Measurements from ENCODE around the gene ZNF785. TPM values are rescaled to one million over a fixed set of nuclear protein-coding genes. Genes with fewer than 3 reads are reported as not detected.

Gene ZNF785
- total and polyA plus RNA-seq, 4 experiments from 2014 or later: 1.7 to 34.2 (median 18.4) TPM

DNA sequence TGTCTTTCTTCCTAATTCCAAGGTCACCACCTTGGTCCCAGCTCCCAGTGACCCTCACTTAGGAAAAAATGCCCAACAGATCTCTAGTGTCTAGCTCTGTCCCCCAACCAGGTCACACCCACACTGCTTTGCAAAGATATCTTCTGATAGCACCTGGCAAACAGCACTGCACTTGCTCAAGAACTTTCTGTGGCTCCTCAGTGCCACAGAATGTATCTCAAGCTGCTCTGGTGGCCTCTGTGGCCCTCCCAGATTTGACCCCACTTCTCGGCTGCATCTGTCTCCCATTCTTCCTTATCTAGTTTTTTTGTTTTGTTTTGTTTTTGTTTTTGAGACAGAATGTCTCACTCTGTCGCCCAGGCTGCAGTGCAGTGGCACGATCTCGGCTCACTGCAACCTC is 19.0 kb downstream of the ZNF785 start:
- H3K4me1 ChIP-seq (ENCODE audit: insufficient read depth, low read length): peaks cover 54% of the 10 kb centered on the region
- no peaks in the 10 kb centered on the region for H3K9me3 Mint-ChIP-seq
- POLR2A ChIA-PET (ENCODE audit: partially characterized antibody): interaction anchor here (1.0 to 4.5 kb wide), 6 partner anchors 9 to 92 kb away, joined by 3 to 78 read pairs (median 5); partner anchors contain the start of genes FBRS, ZNF747, ZNF764 and ZNF785
- peak overlapping the region; percentile 77 for H3K27ac ChIP-seq (ENCODE audit: low read depth, low read length)
- no peak overlapping the region for H3K4me3 ChIP-seq (ENCODE audit: low read length in 2 of 2)
- no peaks in the 10 kb centered on the region for H3K27me3 ChIP-seq (ENCODE audit: insufficient read depth, low read length)
- intact Hi-C loops (cut with micrococcal nuclease): no loop called here
- peaks cover 4% of the 10 kb centered on the region for H3K36me3 ChIP-seq (ENCODE audit: insufficient read depth, low read length)
- no peak for DNase-seq
- H3K36me3 Mint-ChIP-seq: peaks cover 0 to 2% of the 10 kb centered on the region in 2 donors
- peaks cover 16 to 52% (median 33%) of the 10 kb centered on the region in 4 donors for H3K4me1 Mint-ChIP-seq
- H3K9me3 ChIP-seq (ENCODE audit: control insufficient read depth in 1 of 2, low read length in 2 of 2): no peaks in the 10 kb centered on the region
- H3K27me3 Mint-ChIP-seq: no peaks in the 10 kb centered on the region
- H3K4me3 Mint-ChIP-seq: peak overlapping the region in 1 of 8 donors; percentile 39
- CTCF ChIA-PET (ENCODE audit: partially characterized antibody): interaction anchor here (1.0 to 2.4 kb wide), 5 partner anchors 8 to 137 kb away, joined by 3 to 13 read pairs (median 4); partner anchors contain the start of genes DCTPP1 and ZNF747
- H3K27ac Mint-ChIP-seq: peak overlapping the region; percentile 36 to 99 (median 96)

GRCh38 chr16:30565984-30566383 is 19.5 kb downstream of the ZNF785 start:
- CTCF ChIA-PET (ENCODE audit: partially characterized antibody): interaction anchor here (1.0 to 2.2 kb wide), 3 partner anchors 7 to 136 kb away, joined by 3 to 9 read pairs (median 4); partner anchors contain the start of gene DCTPP1
- no peaks in the 10 kb centered on the region for H3K9me3 Mint-ChIP-seq
- intact Hi-C loops (cut with micrococcal nuclease): no loop called here
- no peak overlapping the region for H3K4me3 ChIP-seq (ENCODE audit: low read length in 2 of 2)
- H3K27ac Mint-ChIP-seq: peak overlapping the region in 4 of 7 donors; percentile 80 to 98 (median 93)
- H3K36me3 ChIP-seq (ENCODE audit: insufficient read depth, low read length): peaks cover 4% of the 10 kb centered on the region
- H3K36me3 Mint-ChIP-seq: peaks cover 0 to 2% of the 10 kb centered on the region in 2 donors
- no peaks in the 10 kb centered on the region for H3K27me3 ChIP-seq (ENCODE audit: insufficient read depth, low read length)
- H3K4me3 Mint-ChIP-seq: no peak overlapping the region
- POLR2A ChIA-PET (ENCODE audit: partially characterized antibody): interaction anchor here (0.9 to 4.5 kb wide), 6 partner anchors 8 to 93 kb away, joined by 3 to 78 read pairs (median 5); partner anchors contain the start of genes FBRS, ZNF747, ZNF764 and ZNF785
- peaks cover 19 to 53% (median 36%) of the 10 kb centered on the region in 4 donors for H3K4me1 Mint-ChIP-seq
- H3K27me3 Mint-ChIP-seq: no peaks in the 10 kb centered on the region
- H3K27ac ChIP-seq (ENCODE audit: low read depth, low read length): no peak overlapping the region
- no peak for DNase-seq
- H3K4me1 ChIP-seq (ENCODE audit: insufficient read depth, low read length): peaks cover 57% of the 10 kb centered on the region
- no peaks in the 10 kb centered on the region for H3K9me3 ChIP-seq (ENCODE audit: control insufficient read depth in 1 of 2, low read length in 2 of 2)

DNA sequence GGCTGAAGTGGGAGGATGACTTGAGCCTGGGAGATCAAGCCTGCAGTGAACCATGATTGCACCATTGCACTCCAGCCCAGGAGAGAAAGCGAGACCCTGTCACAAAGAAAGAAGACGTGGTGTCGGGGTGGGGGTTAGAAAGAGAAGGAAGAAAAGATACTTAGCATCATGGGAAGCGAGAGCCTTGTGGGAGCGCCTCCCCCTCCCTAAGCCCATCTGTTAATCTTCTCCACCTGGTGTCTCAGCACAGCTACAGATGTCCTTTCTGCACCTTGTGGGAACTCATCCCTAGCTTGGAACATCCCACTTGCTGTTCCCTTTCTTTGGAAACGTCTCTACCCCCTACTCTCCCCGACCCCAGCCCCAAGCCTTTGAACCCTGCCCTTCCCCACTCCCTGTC is 20.0 kb downstream of the ZNF785 start:
- H3K27ac ChIP-seq (ENCODE audit: low read depth, low read length): no peak overlapping the region
- H3K4me1 Mint-ChIP-seq: peaks cover 19 to 53% (median 36%) of the 10 kb centered on the region in 4 donors
- intact Hi-C loops (cut with micrococcal nuclease): no loop called here
- peak overlapping the region in 6 of 7 donors; percentile 38 to 96 (median 64) for H3K27ac Mint-ChIP-seq
- H3K27me3 ChIP-seq (ENCODE audit: insufficient read depth, low read length): no peaks in the 10 kb centered on the region
- no peak overlapping the region for H3K4me3 ChIP-seq (ENCODE audit: low read length in 2 of 2)
- no peaks in the 10 kb centered on the region for H3K9me3 Mint-ChIP-seq
- no peak overlapping the region for H3K4me3 Mint-ChIP-seq
- POLR2A ChIA-PET (ENCODE audit: partially characterized antibody): interaction anchor here (0.6 to 4.5 kb wide), 7 partner anchors 8 to 93 kb away, joined by 3 to 78 read pairs (median 5); partner anchors contain the start of genes FBRS, PRR14, ZNF747 and ZNF764
- DNase-seq: no peak
- no peaks in the 10 kb centered on the region for H3K27me3 Mint-ChIP-seq
- H3K9me3 ChIP-seq (ENCODE audit: control insufficient read depth in 1 of 2, low read length in 2 of 2): no peaks in the 10 kb centered on the region
- H3K4me1 ChIP-seq (ENCODE audit: insufficient read depth, low read length): peaks cover 55% of the 10 kb centered on the region
- peaks cover 4% of the 10 kb centered on the region for H3K36me3 ChIP-seq (ENCODE audit: insufficient read depth, low read length)
- H3K36me3 Mint-ChIP-seq: peaks cover 0 to 2% of the 10 kb centered on the region in 2 donors
- CTCF ChIA-PET (ENCODE audit: partially characterized antibody): interaction anchor here (1.0 to 2.2 kb wide), 2 partner anchors 9 to 136 kb away, joined by 4 to 9 read pairs; partner anchors contain the start of gene DCTPP1

- H3K4me1 ChIP-seq (ENCODE audit: insufficient read depth, low read length): peaks cover 31% of the 10 kb centered on the region
- no peak for DNase-seq
- Mint-ChIP-seq H3K27ac (peak overlapping the region in 3 of 7 donors; percentile 48 to 83 (median 72)), H3K9me3 (peaks cover 0 to 2% (median 0%) of the 10 kb centered on the region in 8 donors), H3K36me3 (peaks cover 0 to 3% of the 10 kb centered on the region in 2 donors), H3K4me1 (peaks cover 7 to 48% (median 23%) of the 10 kb centered on the region in 4 donors), H3K4me3 (peak overlapping the region; percentile 82 to 92 (median 86)), H3K27me3 (no peaks in the 10 kb centered on the region)
- no peaks in the 10 kb centered on the region for H3K9me3 ChIP-seq (ENCODE audit: control insufficient read depth in 1 of 2, low read length in 2 of 2)
- peak overlapping the region; percentile 65 for H3K27ac ChIP-seq (ENCODE audit: low read depth, low read length)
- no peaks in the 10 kb centered on the region for H3K27me3 ChIP-seq (ENCODE audit: insufficient read depth, low read length)
- intact Hi-C loops (cut with micrococcal nuclease): no loop called here
- ChIA-PET POLR2A (ENCODE audit: partially characterized antibody) (interaction anchor here (1.0 to 13.9 kb wide), 10 partner anchors 9 to 97 kb away, joined by 3 to 457 read pairs (median 3); partner anchors contain the start of genes FBRS, ITGAL, ZNF688 and ZNF747), CTCF (ENCODE audit: partially characterized antibody) (interaction anchor here (0.7 to 2.2 kb wide), 5 partner anchors 26 to 113 kb away, joined by 5 to 8 read pairs (median 5); partner anchors contain the start of gene ZNF689)
- H3K4me3 ChIP-seq (ENCODE audit: low read length in 2 of 2): no peak overlapping the region
- no peaks in the 10 kb centered on the region for H3K36me3 ChIP-seq (ENCODE audit: insufficient read depth, low read length)
Measured at GRCh38 chr16:30562021-30562420, 23.5 kb downstream of the ZNF785 start.

DNA sequence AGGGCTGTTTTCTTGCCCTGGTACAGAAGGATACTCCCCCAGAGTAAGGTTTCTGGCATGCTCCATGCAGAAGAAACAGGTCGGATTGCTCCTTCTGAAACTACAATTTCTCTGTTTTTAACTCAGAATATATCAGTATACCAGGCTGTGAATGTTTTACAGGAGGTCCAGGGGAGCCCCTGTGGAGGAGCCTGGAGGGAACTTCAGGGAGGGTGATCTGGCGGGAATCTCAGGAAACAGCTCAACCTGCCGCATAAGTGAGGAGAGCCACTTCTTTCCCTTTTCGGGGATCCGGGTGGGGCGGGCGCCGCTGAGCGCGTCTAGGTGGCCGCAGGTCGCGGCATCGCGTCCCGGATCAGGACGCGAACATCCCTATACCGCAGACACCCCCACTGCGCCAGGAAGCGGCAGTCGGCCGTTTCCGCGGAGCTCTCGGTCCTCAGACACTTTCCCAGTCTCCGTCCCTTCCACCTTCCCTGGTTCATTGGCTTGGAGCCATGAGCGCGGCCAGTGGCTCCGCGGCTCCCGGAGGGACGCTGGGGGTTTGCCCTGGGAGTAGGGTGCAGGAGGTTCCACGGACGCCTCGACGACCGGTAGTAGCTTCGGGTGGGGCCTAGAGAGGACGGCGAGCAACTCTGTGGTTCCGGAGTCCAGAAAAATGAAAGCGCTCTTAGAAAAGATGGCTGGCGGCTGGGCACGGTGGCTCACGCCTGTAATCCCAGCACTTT is 24.2 kb downstream of the ZNF785 start:
- ChIA-PET POLR2A (ENCODE audit: partially characterized antibody) (interaction anchor here (0.6 to 13.9 kb wide), 13 partner anchors 8 to 153 kb away, joined by 3 to 457 read pairs (median 3); partner anchors contain the start of genes DCTPP1, FBRS, ITGAL and ZNF688), CTCF (ENCODE audit: partially characterized antibody) (interaction anchor here (0.7 to 2.2 kb wide), 4 partner anchors 26 to 112 kb away, joined by 5 to 8 read pairs (median 5); no protein-coding TSS in a partner anchor)
- intact Hi-C loops (cut with micrococcal nuclease): no loop called here
- Histone ChIP-seq H3K27me3 (ENCODE audit: insufficient read depth, low read length) (no peaks in the 10 kb centered on the region), H3K4me1 (ENCODE audit: insufficient read depth, low read length) (peaks cover 30% of the 10 kb centered on the region), H3K36me3 (ENCODE audit: insufficient read depth, low read length) (no peaks in the 10 kb centered on the region), H3K9me3 (ENCODE audit: control insufficient read depth in 1 of 2, low read length in 2 of 2) (no peaks in the 10 kb centered on the region), H3K27ac (ENCODE audit: low read depth, low read length) (peak overlapping the region; percentile 65), H3K4me3 (ENCODE audit: low read length in 2 of 2) (peak overlapping the region; percentile 29 to 35)
- Mint-ChIP-seq H3K4me3 (peak overlapping the region; percentile 82 to 92 (median 86)), H3K4me1 (peaks cover 7 to 48% (median 22%) of the 10 kb centered on the region in 4 donors), H3K27ac (peak overlapping the region; percentile 67 to 95 (median 85)), H3K36me3 (peaks cover 2 to 5% of the 10 kb centered on the region in 2 donors), H3K9me3 (peaks cover 0 to 2% (median 0%) of the 10 kb centered on the region in 8 donors), H3K27me3 (no peaks in the 10 kb centered on the region)
- DNase-seq: no peak

DNA sequence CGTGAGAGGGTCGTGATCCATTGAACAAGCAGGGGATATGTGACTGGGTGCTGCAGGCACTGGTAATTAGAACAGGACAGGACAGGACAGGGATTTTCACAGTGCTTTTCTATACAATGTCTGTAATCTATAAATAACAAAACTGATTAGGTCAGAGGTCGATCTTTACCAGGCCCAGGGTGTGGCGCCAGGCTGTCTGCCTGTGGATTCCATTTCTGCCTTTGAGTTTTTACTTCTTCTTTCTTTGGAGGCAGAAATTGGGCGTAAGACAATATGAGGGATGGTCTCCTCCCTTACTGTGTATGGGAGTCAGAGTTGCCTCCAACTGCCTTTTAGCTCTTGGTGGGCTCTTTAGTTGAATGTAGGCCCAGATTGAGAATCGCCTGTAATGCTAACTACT is 25.8 kb downstream of the ZNF785 start:
- peaks cover 40% of the 10 kb centered on the region for H3K4me1 ChIP-seq (ENCODE audit: insufficient read depth, low read length)
- peaks cover 0 to 2% (median 0%) of the 10 kb centered on the region in 8 donors for H3K9me3 Mint-ChIP-seq
- no peak overlapping the region for H3K4me3 ChIP-seq (ENCODE audit: low read length in 2 of 2)
- CTCF ChIA-PET (ENCODE audit: partially characterized antibody): interaction anchor here (1.0 to 1.6 kb wide), 3 partner anchors 12 to 38 kb away, joined by 3 to 4 read pairs (median 4); partner anchors contain the start of gene ZNF688
- no peak overlapping the region for H3K27ac ChIP-seq (ENCODE audit: low read depth, low read length)
- no peaks in the 10 kb centered on the region for H3K9me3 ChIP-seq (ENCODE audit: control insufficient read depth in 1 of 2, low read length in 2 of 2)
- H3K36me3 Mint-ChIP-seq: peaks cover 7 to 10% of the 10 kb centered on the region in 2 donors
- intact Hi-C loops (cut with micrococcal nuclease): loop anchor here (2.0 kb wide), 2 partner anchors 75 to 99 kb away; partner anchors contain the start of gene FBRS
- H3K27me3 ChIP-seq (ENCODE audit: insufficient read depth, low read length): no peaks in the 10 kb centered on the region
- peak overlapping the region in 6 of 7 donors; percentile 30 to 97 (median 93) for H3K27ac Mint-ChIP-seq
- POLR2A ChIA-PET (ENCODE audit: partially characterized antibody): interaction anchor here (1.7 to 13.9 kb wide), 6 partner anchors 8 to 142 kb away, joined by 9 to 457 read pairs (median 50); partner anchors contain the start of genes DCTPP1, ZNF688 and ZNF747
- H3K4me3 Mint-ChIP-seq: peak overlapping the region in 5 of 8 donors; percentile 46 to 89 (median 74)
- H3K4me1 Mint-ChIP-seq: peaks cover 9 to 41% (median 25%) of the 10 kb centered on the region in 4 donors
- DNase-seq: no peak
- peaks cover 6% of the 10 kb centered on the region for H3K36me3 ChIP-seq (ENCODE audit: insufficient read depth, low read length)
- no peaks in the 10 kb centered on the region for H3K27me3 Mint-ChIP-seq

All from CD4-positive, alpha-beta memory T cell (primary cell).